Thyroid gland (tissue), 4 donors: ENCODE measurements around the gene MBNL3.

Experiments
- CTCF ChIP-seq, 6 experiments: fragments of 200-600 bp in 3 of 6; fragments of 450-650 bp in 3 of 6; sonication (generic) in 3 of 6; IDR thresholded peaks; one replicate each; pipeline ENCODE4 v1.5.1; 2016 to 2019; ENCODE audit warnings: antibody characterized with exemption in 6 of 6, mild to moderate bottlenecking in 2 of 6, inconsistent platforms in 1 of 6, moderate library complexity in 1 of 6
- POLR2A ChIP-seq, 2 donors: fragments of 450-650 bp; IDR thresholded peaks; one replicate each; pipeline ENCODE4 v1.6.1; 2017; ENCODE audit warnings: antibody characterized with exemption in 2 of 2, mild to moderate bottlenecking in 2 of 2, moderate library complexity in 1 of 2

GRCh38 chrX:132369617-132370326 is 119.1 kb downstream of the MBNL3 start:
- TF ChIP-seq POLR2A (IDR thresholded peaks at IDR 0.05) (no peak), CTCF (IDR thresholded peaks at IDR 0.05) (no peak)
